HG02973 (cell line): ENCODE measurements around the gene KCNK17.

Source experiments
- ATAC-seq: cut with Tn5 transposase; IDR thresholded peaks from one replicate; pipeline ENCODE4 v1.9.1; 2021; ENCODE audit warnings: moderate library complexity; ENCODE audit not compliant: unreplicated experiment

The KCNK17 gene

DNA sequence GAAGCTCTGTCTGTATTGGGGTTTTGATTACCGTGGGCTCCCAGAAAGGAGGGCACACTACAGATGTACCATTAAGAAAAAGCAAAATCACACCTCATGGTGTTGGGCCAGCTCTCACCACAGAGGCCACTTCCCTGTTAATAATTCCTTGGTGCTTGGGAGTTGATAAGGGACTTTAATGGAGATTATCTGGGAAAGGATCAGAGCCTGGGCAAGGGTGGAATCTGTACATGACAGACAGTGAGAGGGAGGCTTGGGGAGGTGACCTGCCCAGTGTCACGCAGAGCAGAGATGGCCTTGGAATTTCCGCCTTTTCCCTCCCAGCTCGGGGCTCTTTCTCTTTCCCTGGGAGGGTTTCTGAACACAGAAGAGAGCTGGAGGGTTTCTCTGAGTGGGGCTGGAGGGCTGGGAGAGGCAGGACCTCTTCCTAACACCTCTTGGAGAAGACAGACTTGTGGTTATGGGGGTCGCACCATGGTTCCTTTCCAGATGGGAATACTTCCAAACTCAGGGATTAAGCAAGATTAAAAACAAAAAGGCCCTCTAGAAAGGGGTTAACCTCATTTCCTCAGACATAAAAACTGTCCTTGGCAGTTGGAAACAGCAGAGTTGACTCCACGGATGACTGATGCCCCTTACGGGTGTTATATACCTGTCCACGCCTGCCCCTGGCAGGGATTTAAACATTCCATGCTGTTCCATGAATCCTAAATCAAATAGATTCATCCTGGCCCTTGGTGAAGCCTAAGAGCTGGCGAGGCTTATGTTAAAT is 25.1 kb upstream of the KCNK17 start:
- ATAC-seq, result no peak

DNA sequence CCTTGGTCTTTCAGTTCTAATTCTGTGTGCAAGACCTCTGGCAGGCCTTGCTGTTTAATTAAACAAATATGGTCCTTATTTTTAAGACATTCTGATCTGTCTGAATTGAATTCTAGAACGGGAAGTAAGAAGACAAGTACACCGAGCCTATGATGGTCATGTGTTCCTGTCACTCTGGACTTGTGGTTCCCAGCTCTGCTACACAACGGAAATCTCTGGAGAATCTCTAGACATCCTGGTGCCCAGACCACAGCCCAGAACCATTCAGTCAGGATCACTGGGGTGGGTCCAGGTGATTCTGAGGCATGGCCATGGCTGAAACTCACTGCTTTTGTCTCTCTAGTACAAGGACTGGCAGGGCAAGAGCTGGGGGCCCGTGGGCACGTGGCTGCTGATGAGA is 24.2 kb upstream of the KCNK17 start:
- no peak for ATAC-seq

DNA sequence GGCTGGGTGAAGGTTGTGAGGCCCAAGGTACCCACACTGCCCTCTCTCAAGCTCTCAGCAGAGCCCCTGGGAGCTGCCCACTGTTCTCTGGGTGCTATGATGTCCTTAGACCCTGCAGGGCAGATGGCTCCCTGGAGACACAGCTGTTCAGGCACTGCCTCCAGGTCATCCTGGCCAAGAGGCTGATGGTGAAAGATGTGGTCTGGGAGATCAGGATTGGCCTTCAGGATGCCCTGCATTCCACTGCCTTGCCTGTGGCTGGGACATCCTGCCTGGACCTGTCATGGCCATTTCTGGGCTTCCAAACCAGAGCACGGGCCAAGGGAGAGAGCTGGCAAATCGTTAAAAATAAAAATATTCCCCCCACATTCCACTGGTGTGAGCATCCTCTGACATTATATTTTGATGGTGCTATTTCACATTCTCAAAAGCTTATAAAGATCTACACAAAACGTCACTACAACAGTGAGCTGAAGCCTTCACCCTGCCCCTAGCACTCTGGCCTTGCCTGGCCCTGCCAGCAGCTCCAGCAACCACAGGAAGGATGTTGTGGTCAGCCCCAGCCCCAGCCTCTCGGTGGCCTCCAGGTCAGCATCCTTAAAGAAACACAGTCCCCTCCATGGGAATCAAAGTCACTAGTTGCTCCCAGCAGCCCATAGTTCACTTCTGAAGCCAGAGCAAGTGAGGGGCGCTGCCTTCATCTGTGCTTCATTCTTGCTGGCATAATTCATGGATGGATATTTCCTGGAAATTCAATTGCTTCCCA is 21.7 kb upstream of the KCNK17 start:
- ATAC-seq, result no peak

DNA sequence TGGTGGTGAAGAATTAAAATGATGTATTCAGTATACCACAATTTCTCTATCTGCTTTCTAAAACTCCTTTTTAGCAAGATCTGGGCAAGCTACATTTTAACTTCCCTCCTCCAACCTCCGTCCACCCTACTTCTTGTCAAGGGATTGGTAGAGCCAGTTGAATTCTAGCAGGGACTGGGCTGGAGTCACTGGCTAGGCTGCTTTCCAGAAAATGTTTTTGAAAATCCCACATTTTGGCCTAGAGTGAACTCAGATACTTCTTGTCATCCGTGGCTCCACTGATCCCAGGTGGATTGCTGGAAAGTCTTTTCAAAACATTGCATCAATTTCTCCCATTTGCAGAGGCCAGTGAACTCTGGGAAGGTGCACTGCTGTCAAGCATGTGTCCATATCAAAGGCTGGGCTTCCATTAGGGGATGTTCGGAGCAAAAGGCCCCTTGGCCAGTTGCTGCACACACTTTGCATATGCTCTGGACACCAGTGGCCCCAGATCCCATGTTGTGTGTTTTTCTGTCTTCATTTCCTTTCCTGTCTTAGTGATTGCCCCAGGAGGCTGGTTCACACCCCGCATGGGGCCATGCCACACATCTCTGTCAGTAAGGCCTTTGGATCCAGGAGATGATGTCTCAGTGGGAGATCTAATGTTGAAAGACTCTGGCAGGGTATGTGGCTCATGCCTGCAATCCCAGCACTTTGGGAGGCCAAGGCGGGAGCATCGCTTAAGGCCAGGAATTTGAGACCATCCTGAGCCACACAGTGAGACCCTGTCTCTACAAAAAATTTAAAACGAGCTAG is 19.6 kb upstream of the KCNK17 start:
- no peak for ATAC-seq

DNA sequence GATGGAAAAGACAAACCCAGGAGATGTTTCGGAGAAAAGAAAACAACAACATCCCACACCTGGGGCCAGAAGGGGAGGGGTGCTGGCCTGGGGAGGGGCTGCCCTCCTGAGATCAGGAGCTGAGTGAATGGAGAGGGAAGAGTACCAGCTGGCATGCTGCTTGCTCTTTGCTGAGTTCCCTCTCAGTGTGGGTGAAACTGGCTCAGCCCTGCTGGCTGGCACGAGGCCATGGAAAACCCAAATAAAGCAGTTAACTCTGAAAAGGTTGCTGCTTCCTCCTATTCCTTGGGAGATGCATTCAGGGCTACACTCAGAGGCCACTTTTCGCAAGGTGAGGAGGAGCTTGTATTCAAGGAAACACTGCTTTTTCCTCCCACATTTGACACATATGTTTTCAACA is 16.3 kb upstream of the KCNK17 start:
- ATAC-seq, result no peak

DNA sequence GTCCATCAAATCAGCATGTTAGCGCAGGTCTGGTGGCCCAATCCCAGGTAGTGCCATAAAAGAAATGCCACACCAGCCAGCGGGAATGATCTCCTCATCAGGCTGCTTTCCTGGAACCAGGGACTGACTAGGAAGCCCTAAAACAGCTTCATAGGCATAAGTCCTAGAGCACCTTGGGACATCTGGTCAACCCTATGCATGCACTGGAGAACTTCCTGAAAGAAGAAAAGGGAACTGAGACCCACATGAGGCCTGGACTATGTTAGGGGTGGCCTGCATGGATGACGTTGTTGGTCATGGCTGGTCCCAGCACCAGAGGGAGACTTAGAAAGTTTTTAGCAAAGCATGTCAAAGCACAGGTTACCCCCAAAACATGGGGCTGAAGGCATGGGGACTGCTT is 15.8 kb upstream of the KCNK17 start:
- peak; percentile 81 for ATAC-seq

DNA sequence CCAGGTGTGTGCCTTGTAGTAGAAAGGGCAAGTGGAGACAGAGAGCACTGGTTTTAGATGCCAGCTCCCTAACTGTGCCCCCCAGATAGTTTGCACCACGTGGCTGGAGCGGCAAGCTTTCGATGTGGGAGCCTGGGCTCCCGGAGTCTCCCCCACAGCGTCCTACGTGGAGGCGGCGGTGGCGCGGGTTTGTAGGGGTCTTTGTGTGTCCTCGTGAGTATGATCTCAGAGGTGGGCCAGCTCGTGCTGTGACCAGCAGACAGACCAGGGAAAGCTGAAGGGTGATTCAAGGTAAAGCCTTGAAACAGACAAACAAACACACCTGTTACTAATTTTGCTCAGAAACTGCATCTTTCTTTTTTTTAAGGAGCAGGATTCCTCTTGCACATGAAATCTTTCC is 13.8 kb upstream of the KCNK17 start:
- no peak for ATAC-seq

DNA sequence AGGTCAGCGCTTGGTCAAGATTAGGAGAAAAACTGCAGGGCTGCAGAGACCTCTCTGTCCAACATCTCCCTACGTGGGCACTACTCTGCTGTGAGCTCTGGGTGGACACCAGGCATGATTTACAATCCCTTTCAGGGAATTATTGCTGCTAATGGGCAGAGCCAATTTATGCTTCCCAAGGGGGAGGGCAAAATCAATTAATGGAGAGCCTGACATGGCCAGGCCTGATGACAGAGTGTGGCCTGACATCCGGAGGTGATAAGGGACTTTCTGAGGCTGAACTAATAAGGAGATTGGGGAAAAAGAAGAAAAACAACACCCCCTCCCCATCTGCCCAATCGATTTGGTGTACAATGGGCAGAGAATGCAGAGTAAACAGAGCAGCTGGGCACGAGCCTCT is 13.3 kb upstream of the KCNK17 start:
- no peak for ATAC-seq

DNA sequence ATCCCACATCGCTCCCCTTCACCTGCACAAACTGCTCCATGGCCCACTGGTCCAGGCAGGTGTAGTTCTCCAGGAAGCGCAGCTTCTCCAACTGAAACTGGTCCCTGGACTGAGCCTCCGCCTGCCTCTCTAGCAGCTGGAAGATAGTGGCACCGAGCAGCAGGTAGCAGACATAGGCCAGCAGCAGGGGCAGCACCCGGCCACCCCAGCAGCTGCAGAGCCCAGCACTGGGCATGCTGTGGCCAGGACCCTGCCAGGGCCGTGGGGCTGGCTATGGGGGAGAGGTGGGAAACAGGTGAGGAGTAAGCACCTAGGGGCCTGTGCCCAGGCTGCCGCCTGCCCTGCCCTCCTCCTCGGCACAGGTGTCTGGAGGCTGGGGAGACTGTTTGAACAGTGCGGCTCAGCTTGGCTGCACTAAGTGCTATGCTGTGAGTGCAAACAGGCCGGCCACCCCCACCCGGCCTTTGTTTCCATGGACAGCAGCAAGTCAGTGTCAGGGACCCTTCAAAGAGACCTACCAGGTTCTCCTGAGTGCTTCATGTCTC is 8.2 kb upstream of the KCNK17 start, which contains the start of gene KCNK16:
Gene KCNK16, minus strand, starts transcription at position 397 of the 545 bp plus-strand sequence. Its CDS starts 162 bp downstream, at position 235.
- ATAC-seq, result no peak

DNA sequence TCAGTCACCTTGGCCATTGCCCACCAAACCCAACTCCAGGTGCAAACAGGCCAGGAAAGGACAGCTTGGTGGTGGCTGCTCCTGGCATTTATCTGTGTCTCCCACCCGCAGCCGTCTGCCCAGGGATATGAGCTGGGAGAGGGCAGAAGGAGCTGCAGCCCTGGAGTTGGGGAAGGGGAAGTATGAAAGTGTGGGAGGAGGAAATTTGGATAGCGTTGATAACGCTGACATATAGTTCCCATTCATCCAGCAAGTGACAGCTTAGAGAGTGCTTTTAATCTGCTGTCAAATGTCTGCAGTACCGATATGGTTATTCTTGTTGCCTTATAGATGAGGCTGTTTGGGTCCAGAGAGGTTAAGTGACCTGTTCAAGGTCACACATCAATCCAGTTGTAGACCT is 7.5 kb upstream of the KCNK17 start:
- ATAC-seq, result no peak

DNA sequence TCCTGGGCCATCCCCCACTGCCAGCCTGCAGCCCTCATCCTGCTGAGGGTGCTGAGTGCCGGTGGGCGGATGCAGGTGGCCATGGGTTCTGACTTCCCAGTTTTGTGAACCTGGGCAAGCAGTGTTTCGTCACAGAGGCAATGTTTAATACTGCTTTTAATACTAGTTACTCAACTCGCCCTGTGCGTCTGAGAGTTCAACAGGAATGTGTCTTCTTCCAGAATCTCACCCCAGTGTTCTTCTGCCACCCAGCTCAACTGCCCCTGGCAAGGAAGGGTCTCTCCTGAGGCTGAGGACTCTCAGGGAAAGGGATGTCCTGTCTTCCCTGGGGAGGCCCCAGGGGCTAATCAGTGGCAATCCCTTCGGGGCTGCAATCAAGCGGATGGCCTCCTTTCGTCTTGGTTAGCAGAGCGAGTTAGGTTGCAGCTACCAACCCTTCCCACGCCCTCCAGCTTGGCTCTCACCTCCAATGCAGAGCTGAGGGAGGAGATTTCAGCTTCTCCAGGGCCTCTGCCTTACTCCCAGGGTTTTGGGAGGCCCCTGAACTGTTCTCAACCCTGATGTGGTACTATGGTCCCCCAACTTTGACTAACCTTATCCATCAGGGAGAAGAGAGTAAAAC is 6.3 kb upstream of the KCNK17 start:
- no peak for ATAC-seq

DNA sequence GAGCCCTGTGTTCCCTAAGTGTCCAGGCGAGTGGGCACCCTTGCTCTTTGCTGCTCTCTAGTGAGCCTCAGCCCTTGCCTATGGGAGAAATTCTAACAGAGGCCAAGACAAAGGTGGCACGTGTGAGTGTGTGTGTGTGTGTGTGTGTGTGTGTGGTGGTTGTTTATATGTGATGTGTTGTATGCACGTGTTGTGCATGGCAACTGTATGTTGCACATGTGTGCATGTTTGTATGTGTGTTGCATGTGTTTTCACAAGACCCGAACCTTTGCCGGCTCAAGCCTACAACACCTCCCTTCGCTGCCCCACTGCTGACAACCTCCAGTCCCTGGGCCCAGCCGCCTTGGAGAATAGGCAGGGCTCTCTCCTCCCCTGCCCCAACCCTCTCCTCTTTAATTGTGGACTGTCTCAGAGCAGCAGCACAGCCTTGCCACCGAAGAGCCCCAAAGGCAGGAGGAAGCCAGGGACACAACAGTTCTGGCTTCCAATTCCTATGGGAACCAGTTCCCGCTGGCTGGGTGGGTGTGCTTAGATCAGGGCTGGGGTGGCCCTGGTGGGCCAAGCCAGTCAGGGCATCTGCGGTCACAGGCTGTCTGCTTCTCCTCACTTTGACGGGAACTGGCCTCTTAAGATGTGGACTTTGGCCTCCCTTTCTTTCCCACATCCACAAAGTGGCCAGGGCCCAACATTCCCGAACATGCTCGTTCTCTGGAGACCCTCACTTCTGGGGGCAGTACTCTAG is 5.6 kb upstream of the KCNK17 start:
- no peak for ATAC-seq

DNA sequence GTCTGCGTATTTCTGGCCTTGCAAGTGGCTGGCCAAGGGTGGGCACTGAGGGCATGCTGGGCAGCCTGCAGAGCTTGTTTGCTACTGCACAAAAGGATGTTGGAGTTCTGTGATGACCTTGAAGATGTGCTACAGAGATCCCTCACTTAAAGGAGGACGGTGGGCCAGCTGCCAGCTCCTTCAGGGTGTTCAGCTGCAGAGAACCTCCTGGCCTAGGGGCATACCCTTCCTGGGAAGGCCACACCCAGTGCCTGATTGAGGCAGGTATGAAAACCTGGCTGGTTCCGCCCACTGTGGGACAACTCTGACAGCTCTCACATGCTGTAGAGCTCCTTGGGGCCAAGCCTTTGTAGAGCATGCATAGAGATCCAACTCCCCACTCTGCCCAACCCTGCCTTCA is 3.0 kb upstream of the KCNK17 start:
- no peak for ATAC-seq

DNA sequence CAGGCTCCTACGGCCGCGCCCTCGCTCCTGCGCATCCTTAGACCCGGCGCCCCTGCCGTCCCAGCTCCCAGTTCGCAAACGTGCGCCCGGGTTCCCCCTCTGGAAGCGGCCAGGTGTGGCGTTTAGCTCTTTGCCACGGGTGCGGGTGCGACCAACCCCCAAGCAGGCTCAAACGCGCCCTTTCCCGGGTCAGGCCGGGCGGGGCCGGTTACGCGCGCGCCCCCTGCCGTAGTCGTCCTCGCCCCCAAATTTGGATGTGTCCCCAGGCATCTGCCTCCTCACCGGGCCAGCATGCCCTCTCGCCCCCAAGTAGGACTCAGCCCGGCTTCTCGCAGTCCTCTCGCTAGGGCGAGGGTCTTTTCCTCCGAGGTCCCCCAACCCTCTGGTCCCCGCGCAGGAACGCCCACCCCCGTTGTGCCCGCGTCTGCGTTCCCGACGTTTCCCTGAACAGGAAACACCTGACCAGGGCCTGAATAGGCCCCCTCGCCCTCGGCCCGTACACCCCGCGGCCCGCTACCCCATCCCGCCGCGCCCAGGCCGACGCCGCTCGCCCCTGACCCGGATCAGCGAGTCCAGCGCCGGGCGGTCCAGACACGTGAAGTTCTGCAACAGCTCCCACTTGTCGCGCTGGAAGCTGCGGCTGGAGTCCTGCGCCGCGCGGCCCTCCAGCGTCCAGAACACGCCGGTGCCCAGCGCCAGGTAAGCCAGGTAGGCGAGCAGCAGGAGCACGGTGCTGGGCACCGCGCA is 520 bp downstream of the KCNK17 start:
- no peak for ATAC-seq

DNA sequence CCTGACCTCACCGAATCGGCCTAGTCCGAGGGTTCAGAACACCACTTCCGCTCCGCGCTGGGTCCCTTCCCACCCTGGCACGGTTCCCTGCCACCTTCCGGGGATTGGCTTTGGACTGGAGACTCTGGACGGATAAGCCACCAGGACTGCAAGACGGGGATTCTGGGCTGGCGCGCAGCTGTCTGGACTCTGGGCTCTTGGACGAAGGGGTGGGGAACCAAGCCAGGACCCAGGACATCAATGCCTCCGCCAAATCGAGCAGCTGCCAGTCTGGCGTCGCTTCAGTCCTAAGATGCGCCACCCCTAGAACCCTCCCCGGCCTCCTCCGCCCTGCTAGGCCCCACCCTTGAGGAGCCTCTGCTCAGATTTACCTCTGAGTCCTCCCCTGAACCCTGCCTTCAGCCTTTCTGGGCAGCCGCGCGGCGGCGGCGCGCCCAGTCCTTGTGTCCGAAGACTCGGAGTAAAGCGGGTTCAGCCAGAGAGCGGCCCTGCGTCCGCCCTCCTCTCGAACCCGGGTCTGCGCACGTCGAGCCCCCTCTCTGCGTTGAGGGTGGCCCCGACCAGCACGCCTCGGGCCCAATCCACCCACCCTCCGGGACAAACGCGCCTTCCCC is 1.2 kb downstream of the KCNK17 start:
- no peak for ATAC-seq

DNA sequence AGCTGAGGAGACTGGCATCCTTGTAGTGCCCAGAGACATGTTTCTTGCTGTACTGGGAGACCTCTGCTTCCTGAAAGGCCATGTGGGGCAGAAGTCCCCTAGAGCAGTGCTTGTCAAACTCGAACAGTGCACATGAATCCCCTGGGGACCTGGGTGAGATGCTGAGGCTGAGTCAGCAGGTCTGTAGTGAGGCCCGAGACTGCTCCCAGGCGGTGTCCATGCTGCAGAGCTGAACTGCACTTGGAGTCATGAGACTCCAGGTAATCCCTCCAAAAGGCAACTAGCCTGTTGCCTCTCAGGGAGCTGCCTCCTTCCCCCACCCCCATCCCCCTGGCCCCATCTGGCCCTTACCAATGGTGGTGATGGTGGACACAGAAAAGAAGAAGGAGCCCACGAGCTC is 3.7 kb downstream of the KCNK17 start:
- ATAC-seq, result no peak

DNA sequence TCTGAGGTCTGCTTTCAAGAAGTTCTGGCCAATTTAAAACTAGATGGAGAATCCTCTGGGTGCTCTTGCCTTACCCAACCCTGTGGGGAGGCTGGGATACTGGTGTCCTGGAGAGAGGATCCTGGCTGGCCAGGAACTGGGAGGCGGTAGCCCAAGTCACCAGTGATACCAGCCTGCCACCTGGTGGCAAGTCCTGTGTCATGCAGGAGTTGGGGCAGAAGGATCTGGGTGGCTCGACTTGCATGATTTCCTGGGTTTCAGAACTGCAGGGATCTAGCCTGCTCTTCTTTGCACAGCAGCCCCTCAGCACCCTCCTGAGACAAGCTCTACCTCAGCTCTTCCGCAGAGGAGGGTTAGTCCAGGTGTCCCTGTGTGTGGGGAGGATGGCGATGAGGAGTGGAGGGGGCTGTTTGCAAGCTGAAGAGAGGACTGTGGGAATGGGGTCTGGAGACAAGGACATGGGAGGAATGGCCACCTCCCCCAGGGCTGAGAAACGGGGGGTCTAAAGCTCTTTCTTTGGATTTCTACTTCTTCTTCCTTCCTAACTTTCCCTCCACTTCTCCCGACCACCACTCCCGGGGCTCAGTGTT is 4.2 kb downstream of the KCNK17 start:
- no peak for ATAC-seq

DNA sequence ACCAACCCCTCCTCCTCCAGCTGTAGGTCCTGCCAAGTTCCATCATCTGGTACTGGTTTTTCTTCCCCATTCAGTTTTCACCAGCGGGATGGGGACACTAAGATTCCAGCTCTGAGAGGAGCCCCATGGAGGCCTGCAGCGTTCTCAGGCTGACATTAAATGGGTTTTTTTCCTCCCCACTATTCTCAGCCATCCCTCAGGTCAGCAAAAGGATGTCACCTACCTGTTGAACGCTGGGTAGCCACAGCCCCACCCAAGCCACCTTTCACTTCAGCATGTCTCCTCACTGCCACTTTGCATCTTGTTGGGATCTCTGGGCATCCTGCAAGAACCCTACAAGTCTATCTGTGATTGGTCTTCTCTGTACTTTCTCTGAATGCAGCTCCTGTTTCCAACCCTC is 6.8 kb downstream of the KCNK17 start:
- ATAC-seq, result no peak

DNA sequence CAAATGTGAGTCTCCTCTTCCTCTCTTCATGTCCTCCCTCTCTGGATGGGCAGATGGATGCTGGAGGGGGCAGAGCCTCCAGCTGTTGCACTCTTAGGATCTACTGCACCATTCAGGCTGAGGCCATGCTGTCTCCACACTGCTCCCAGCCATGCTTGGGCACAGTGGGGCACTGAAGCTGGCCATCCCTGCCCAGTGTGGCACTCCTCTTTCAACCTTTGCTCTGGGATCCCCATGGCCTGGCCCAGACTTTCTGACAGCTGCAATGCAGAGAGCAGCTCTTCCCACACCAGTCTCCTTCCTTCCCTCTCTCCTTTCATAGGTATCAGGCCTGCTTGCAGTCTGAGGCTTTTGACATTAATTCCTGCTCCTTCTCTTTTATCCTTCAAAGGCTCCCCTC is 9.3 kb downstream of the KCNK17 start:
- no peak for ATAC-seq
